GM23338 (cell line): ENCODE data around the gene CNTNAP1. TPM values are rescaled to one million over a fixed set of nuclear protein-coding genes. Genes with fewer than 3 reads are reported as not detected.

Source experiments
- ATAC-seq: fragments of 200-7000 bp; cut with Tn5 transposase; 3 replicates; pipeline ENCODE4 v1.9.1; 2020
- DNase-seq: peaks from one replicate; pipeline ENCODE4 v3.0.0-alpha.2; 2015; ENCODE audit warnings: low spot score
- H2AFZ ChIP-seq: fragments of 200-600 bp; sonication (generic); 2 replicates; pipeline ENCODE4 v1.8.0; 2016; ENCODE audit warnings: antibody characterized with exemption, mild to moderate bottlenecking, moderate library complexity
- H3F3A ChIP-seq: fragments of 200-600 bp; sonication (generic); replicated peaks from 2 replicates; pipeline ENCODE4 v1.8.0; 2017; ENCODE audit warnings: antibody characterized with exemption, mixed run types, low read depth
- H3K27ac ChIP-seq: fragments of 200-600 bp; sonication (generic); 2 replicates; pipeline ENCODE4 v1.6.1; 2016; ENCODE audit warnings: low read depth
- H3K27me3 ChIP-seq: fragments of 200-600 bp; sonication (generic); 2 replicates; pipeline ENCODE4 v1.8.0; 2016; ENCODE audit warnings: mild to moderate bottlenecking, mixed run types, moderate library complexity; ENCODE audit not compliant: insufficient read depth
- H3K36me3 ChIP-seq: fragments of 200-600 bp; sonication (generic); 2 replicates; pipeline ENCODE4 v1.8.0; 2016; ENCODE audit warnings: mild to moderate bottlenecking; ENCODE audit not compliant: insufficient read depth
- H3K4me1 ChIP-seq: fragments of 200-600 bp; sonication (generic); 2 replicates; pipeline ENCODE4 v1.8.0; 2016; ENCODE audit warnings: mild to moderate bottlenecking, moderate library complexity; ENCODE audit not compliant: insufficient read depth
- H3K4me2 ChIP-seq: fragments of 200-600 bp; sonication (generic); 2 replicates; pipeline ENCODE4 v1.7.1; 2017; ENCODE audit warnings: mixed run types
- H3K4me3 ChIP-seq: fragments of 200-600 bp; sonication (generic); 2 replicates; pipeline ENCODE4 v1.6.1; 2016; ENCODE audit warnings: mixed run types
- H3K79me2 ChIP-seq: fragments of 200-600 bp; sonication (generic); replicated peaks from 2 replicates; pipeline ENCODE4 v1.8.0; 2017; ENCODE audit warnings: mild to moderate bottlenecking; ENCODE audit not compliant: insufficient read depth
- H3K9me2 ChIP-seq: fragments of 200-600 bp; sonication (generic); 2 replicates; pipeline ENCODE4 v1.8.0; 2017; ENCODE audit not compliant: insufficient read depth
- H4K20me1 ChIP-seq: fragments of 200-600 bp; sonication (generic); replicated peaks from 2 replicates; pipeline ENCODE4 v1.8.0; 2017; ENCODE audit warnings: mild to moderate bottlenecking; ENCODE audit not compliant: insufficient read depth
- H3K27ac Mint-ChIP-seq: 2 replicates; pipeline ENCODE4 v1.8.0; 2020; ENCODE audit warnings: inconsistent platforms, mild to moderate bottlenecking, moderate library complexity, mixed read lengths
- H3K27me3 Mint-ChIP-seq: 3 replicates; pipeline ENCODE4 v1.8.0; 2022; ENCODE audit warnings: low read depth, mild to moderate bottlenecking, moderate library complexity, mixed read lengths, inconsistent platforms; ENCODE audit not compliant: insufficient read depth, poor library complexity
- H3K36me3 Mint-ChIP-seq: 3 replicates; pipeline ENCODE4 v1.8.0; 2021; ENCODE audit warnings: low read depth, mild to moderate bottlenecking, inconsistent platforms, moderate library complexity, mixed read lengths
- H3K4me1 Mint-ChIP-seq: 3 replicates; pipeline ENCODE4 v1.8.0; 2020; ENCODE audit warnings: mild to moderate bottlenecking, inconsistent platforms, mixed read lengths
- H3K4me3 Mint-ChIP-seq: 3 replicates; pipeline ENCODE4 v1.8.0; 2021; ENCODE audit warnings: moderate library complexity, mild to moderate bottlenecking, inconsistent platforms, mixed read lengths
- H3K9me3 Mint-ChIP-seq: 3 replicates; pipeline ENCODE4 v1.8.0; 2020; ENCODE audit warnings: moderate library complexity, mild to moderate bottlenecking, inconsistent platforms, mixed read lengths
- CREB1 ChIP-seq: fragments of 250-450 bp; sonication (Bioruptor Pico); IDR thresholded peaks from 2 replicates; pipeline ENCODE4 v1.5.0; 2020; ENCODE audit warnings: low read depth, mild to moderate bottlenecking, moderate library complexity
- EZH2 ChIP-seq: fragments of 200-600 bp; sonication (generic); IDR thresholded peaks from one replicate; pipeline ENCODE4 v1.8.0; 2017; ENCODE audit warnings: antibody characterized with exemption, mild to moderate bottlenecking, low read depth; ENCODE audit not compliant: unreplicated experiment
- EZH2phosphoT487 ChIP-seq: fragments of 200-600 bp; sonication (generic); IDR thresholded peaks from one replicate; pipeline ENCODE4 v1.8.1; 2018; ENCODE audit warnings: antibody characterized with exemption; ENCODE audit not compliant: unreplicated experiment
- JUNB ChIP-seq: IDR thresholded peaks from one replicate; pipeline ENCODE4 v1.6.1; 2016; ENCODE audit warnings: antibody characterized with exemption; ENCODE audit not compliant: unreplicated experiment
- ZNF114 ChIP-seq: fragments of 250-450 bp; sonication (Bioruptor Pico); IDR thresholded peaks from 2 replicates; pipeline ENCODE4 v1.5.0; 2020; ENCODE audit warnings: mild to moderate bottlenecking, moderate library complexity
- ZNF331 ChIP-seq: fragments of 250-450 bp; sonication (Bioruptor Pico); IDR thresholded peaks from 2 replicates; pipeline ENCODE4 v1.5.0; 2020; ENCODE audit warnings: low read depth, mild to moderate bottlenecking, moderate library complexity
- polyA plus RNA-seq: library from polyadenylated mRNA; unstranded; fragments of >200 nt; fragmentation: Nextera tagmentation; extraction: Ambion mirVana; gene quantifications from 2 replicates; pipeline ENCODE4 v1.2.1, GENCODE V29; 2016
- total RNA-seq: library from RNA; depleted of rRNA; stranded (reverse); fragments of >200 nt; shearing (Covaris generic); gene quantifications from 2 replicates; pipeline ENCODE4 v1.2.3, GENCODE V29; 2014
- TF ChIP-seq, protein P1 (sequence below): fragments of 250-450 bp; sonication (Bioruptor Pico); IDR thresholded peaks from 2 replicates; pipeline ENCODE4 v1.5.0; 2020; ENCODE audit warnings: mild to moderate bottlenecking, moderate library complexity
- TF ChIP-seq, protein P2 (sequence below), 2 experiments: fragments of 200-600 bp in 1 of 2; sonication (generic) in 1 of 2; conservative IDR thresholded peaks; 2 replicates each; pipeline versions ENCODE4 v1.5.1 to v1.6.1; 2016 to 2017; ENCODE audit warnings: antibody characterized with exemption in 2 of 2, low read depth in 2 of 2, mild to moderate bottlenecking in 2 of 2, moderate library complexity in 1 of 2

CNTNAP1 gene
- total and polyA plus RNA-seq, 2 experiments from 2014 or later: 1.3 to 5.0 TPM

DNA sequence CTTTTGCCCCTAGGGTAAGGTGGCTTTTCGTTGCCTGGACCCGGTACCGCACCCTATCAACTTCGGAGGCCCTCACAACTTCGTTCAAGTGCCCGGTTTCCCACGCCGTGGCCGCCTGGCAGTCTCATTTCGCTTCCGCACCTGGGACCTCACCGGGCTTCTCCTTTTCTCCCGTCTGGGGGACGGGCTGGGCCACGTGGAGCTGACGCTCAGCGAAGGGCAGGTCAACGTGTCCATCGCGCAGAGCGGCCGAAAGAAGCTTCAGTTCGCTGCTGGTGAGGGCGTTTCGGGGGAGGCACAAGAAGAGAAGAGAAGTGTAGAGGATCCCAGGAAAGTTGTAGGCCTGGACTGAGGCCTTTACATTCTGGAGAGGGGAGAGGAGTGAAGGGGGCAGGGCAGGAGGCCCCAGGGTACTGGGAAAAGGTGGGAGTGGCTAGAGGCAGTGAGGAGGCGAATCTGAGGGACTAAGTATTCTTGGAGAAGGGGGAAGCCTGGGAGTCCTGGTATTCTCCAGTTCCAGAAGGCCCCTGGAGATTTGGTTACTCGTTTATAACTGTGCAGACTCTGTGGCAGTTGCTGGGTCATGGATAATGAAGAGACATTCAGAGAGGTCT, 5.5 kb downstream of the CNTNAP1 start (continued):
- TF ChIP-seq, protein P1, sequence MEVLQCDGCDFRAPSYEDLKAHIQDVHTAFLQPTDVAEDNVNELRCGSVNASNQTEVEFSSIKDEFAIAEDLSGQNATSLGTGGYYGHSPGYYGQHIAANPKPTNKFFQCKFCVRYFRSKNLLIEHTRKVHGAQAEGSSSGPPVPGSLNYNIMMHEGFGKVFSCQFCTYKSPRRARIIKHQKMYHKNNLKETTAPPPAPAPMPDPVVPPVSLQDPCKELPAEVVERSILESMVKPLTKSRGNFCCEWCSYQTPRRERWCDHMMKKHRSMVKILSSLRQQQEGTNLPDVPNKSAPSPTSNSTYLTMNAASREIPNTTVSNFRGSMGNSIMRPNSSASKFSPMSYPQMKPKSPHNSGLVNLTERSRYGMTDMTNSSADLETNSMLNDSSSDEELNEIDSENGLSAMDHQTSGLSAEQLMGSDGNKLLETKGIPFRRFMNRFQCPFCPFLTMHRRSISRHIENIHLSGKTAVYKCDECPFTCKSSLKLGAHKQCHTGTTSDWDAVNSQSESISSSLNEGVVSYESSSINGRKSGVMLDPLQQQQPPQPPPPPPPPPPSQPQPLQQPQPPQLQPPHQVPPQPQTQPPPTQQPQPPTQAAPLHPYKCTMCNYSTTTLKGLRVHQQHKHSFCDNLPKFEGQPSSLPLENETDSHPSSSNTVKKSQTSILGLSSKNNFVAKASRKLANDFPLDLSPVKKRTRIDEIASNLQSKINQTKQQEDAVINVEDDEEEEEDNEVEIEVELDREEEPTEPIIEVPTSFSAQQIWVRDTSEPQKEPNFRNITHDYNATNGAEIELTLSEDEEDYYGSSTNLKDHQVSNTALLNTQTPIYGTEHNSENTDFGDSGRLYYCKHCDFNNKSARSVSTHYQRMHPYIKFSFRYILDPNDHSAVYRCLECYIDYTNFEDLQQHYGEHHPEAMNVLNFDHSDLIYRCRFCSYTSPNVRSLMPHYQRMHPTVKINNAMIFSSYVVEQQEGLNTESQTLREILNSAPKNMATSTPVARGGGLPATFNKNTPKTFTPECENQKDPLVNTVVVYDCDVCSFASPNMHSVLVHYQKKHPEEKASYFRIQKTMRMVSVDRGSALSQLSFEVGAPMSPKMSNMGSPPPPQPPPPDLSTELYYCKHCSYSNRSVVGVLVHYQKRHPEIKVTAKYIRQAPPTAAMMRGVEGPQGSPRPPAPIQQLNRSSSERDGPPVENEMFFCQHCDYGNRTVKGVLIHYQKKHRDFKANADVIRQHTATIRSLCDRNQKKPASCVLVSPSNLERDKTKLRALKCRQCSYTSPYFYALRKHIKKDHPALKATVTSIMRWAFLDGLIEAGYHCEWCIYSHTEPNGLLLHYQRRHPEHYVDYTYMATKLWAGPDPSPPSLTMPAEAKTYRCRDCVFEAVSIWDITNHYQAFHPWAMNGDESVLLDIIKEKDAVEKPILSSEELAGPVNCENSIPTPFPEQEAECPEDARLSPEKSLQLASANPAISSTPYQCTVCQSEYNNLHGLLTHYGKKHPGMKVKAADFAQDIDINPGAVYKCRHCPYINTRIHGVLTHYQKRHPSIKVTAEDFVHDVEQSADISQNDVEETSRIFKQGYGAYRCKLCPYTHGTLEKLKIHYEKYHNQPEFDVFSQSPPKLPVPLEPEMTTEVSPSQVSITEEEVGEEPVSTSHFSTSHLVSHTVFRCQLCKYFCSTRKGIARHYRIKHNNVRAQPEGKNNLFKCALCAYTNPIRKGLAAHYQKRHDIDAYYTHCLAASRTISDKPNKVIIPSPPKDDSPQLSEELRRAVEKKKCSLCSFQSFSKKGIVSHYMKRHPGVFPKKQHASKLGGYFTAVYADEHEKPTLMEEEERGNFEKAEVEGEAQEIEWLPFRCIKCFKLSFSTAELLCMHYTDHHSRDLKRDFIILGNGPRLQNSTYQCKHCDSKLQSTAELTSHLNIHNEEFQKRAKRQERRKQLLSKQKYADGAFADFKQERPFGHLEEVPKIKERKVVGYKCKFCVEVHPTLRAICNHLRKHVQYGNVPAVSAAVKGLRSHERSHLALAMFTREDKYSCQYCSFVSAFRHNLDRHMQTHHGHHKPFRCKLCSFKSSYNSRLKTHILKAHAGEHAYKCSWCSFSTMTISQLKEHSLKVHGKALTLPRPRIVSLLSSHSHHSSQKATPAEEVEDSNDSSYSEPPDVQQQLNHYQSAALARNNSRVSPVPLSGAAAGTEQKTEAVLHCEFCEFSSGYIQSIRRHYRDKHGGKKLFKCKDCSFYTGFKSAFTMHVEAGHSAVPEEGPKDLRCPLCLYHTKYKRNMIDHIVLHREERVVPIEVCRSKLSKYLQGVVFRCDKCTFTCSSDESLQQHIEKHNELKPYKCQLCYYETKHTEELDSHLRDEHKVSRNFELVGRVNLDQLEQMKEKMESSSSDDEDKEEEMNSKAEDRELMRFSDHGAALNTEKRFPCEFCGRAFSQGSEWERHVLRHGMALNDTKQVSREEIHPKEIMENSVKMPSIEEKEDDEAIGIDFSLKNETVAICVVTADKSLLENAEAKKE (CRISPR knock-in tag): no peak
- TF ChIP-seq JUNB: no peak
- TF ChIP-seq EZH2phosphoT487: no peak

DNA sequence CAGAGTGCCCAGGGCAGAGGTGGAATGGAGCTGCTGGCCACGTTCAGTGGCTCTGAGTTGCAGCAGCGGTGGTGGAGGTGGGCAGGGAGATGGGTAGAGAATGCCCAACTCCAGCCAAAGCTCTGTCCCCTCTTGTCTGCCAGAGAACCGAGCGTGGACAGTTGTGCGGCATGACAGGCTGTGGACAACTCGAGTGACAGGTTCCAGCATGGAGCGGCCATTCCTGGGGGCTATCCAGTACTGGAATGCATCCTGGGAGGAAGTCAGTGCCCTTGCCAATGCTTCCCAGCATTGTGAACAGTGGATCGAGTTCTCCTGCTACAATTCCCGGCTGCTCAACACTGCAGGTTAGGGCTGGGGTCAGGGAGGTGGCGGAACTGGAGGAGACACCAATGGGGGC, 8.3 kb downstream of the CNTNAP1 start:
- no peaks in the 10 kb centered on the region for H3K79me2 ChIP-seq
- no peaks in the 10 kb centered on the region for H3K9me2 ChIP-seq
- no peak overlapping the region for H2AFZ ChIP-seq
- no peaks in the 10 kb centered on the region for H4K20me1 ChIP-seq
- no peaks in the 10 kb centered on the region for H3K36me3 ChIP-seq
- 0 out of 2 replicates have a peak, but pooled peaks cover 4% of the 10 kb centered on the region for H3F3A ChIP-seq
- H3K27me3 Mint-ChIP-seq: peaks cover 10% of the 10 kb centered on the region
- no peak overlapping the region for H3K27ac Mint-ChIP-seq
- ATAC-seq (no peak), DNase-seq (no peak)
- no peak overlapping the region for H3K4me3 Mint-ChIP-seq
- H3K4me3 ChIP-seq: no peak overlapping the region
- peaks cover 11% of the 10 kb centered on the region for H3K4me1 Mint-ChIP-seq
- H3K9me3 Mint-ChIP-seq: no peaks in the 10 kb centered on the region; the same call in 2 of the 3 replicates
- H3K27me3 ChIP-seq: 0 out of 2 replicates have a peak, but pooled peaks cover 2% of the 10 kb centered on the region
- no peak overlapping the region for H3K4me2 ChIP-seq
- no peaks in the 10 kb centered on the region; the same call in 1 of the 2 replicates for H3K4me1 ChIP-seq
- H3K27ac ChIP-seq: no peak overlapping the region
- H3K36me3 Mint-ChIP-seq: peaks cover 21% of the 10 kb centered on the region
- no peak for TF ChIP-seq CREB1
- TF ChIP-seq ZNF331 (CRISPR knock-in tag): no peak
- no peak for TF ChIP-seq ZNF114 (CRISPR knock-in tag)
- TF ChIP-seq EZH2: no peak
- TF ChIP-seq JUNB: no peak
- TF ChIP-seq, protein P2, sequence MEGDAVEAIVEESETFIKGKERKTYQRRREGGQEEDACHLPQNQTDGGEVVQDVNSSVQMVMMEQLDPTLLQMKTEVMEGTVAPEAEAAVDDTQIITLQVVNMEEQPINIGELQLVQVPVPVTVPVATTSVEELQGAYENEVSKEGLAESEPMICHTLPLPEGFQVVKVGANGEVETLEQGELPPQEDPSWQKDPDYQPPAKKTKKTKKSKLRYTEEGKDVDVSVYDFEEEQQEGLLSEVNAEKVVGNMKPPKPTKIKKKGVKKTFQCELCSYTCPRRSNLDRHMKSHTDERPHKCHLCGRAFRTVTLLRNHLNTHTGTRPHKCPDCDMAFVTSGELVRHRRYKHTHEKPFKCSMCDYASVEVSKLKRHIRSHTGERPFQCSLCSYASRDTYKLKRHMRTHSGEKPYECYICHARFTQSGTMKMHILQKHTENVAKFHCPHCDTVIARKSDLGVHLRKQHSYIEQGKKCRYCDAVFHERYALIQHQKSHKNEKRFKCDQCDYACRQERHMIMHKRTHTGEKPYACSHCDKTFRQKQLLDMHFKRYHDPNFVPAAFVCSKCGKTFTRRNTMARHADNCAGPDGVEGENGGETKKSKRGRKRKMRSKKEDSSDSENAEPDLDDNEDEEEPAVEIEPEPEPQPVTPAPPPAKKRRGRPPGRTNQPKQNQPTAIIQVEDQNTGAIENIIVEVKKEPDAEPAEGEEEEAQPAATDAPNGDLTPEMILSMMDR (conservative IDR thresholded peaks at IDR 0.05; ENCODE audit: low read depth in 2 of 2): no peak
